ENCODE data around the gene ELN.
"Not testable (repeated sequence)": the region's sequence is repeated elsewhere in the genome, so short reads cannot be mapped to it uniquely, and the experiment has no call there.

The ELN gene

GRCh38 chr7:74040791-74041520 is 13.0 kb downstream of the ELN start:
- no peak for DNase-seq (ENCODE audit: low read depth, low spot score)

- no peak for DNase-seq (ENCODE audit: low read depth, low spot score)
These were observed 15.0 kb downstream of the ELN start for GRCh38 chr7:74042746-74043522.

- peak; percentile 76 for DNase-seq (ENCODE audit: low read depth, low spot score)
These were observed 15.6 kb downstream of the ELN start for GRCh38 chr7:74043523-74043951.

- DNase-seq (ENCODE audit: low read depth, low spot score), result no peak
These were observed 16.7 kb downstream of the ELN start for GRCh38 chr7:74044366-74045350.

GRCh38 chr7:74046581-74046980 is 18.6 kb downstream of the ELN start:
- not testable (repeated sequence) for DNase-seq (ENCODE audit: low read depth, low spot score)

GRCh38 chr7:74047804-74048380 is 19.9 kb downstream of the ELN start:
- DNase-seq (ENCODE audit: low read depth, low spot score), result no peak

- no peak for DNase-seq (ENCODE audit: low read depth, low spot score)
These were observed 21.1 kb downstream of the ELN start for GRCh38 chr7:74048999-74049599.

- DNase-seq (ENCODE audit: low read depth, low spot score), result no peak
These were observed 22.2 kb downstream of the ELN start for GRCh38 chr7:74049997-74050798.

GRCh38 chr7:74051193-74051592 is 23.2 kb downstream of the ELN start:
- no peak for DNase-seq (ENCODE audit: low read depth, low spot score)

- no peak for DNase-seq (ENCODE audit: low read depth, low spot score)
These were observed 23.8 kb downstream of the ELN start for GRCh38 chr7:74051629-74052410.

- no peak for DNase-seq (ENCODE audit: low read depth, low spot score)
These were observed 24.7 kb downstream of the ELN start for GRCh38 chr7:74052628-74053027.

- DNase-seq (ENCODE audit: low read depth, low spot score), result no peak
These were observed 25.7 kb downstream of the ELN start for GRCh38 chr7:74053589-74054186.

GRCh38 chr7:74056096-74056915 is 28.3 kb downstream of the ELN start:
- no peak for DNase-seq (ENCODE audit: low read depth, low spot score)

- DNase-seq (ENCODE audit: low read depth, low spot score), result no peak
These were observed 29.4 kb downstream of the ELN start for GRCh38 chr7:74057216-74057925.

- no peak for DNase-seq (ENCODE audit: low read depth, low spot score)
These were observed 30.0 kb downstream of the ELN start for GRCh38 chr7:74057987-74058386.

- DNase-seq (ENCODE audit: low read depth, low spot score), result no peak
These were observed 30.5 kb downstream of the ELN start for GRCh38 chr7:74058486-74058885.

GRCh38 chr7:74059037-74059436 is 31.1 kb downstream of the ELN start:
- DNase-seq (ENCODE audit: low read depth, low spot score), result no peak

All from iPS DF 19.7 (cell line).